Caco-2 (cell line): ENCODE results near the gene HDAC4. TPM values are rescaled to one million over a fixed set of nuclear protein-coding genes. Genes with fewer than 3 reads are reported as not detected.

Experiments
- BruUV-seq: library from RNA; stranded (reverse); fragments of 400-500 nt; replicated peaks from 2 replicates; lab custom pipeline; 2021; lab: Mats Ljungman, UMichigan
- CTCF ChIA-PET: fragments of 300-600 bp; sonication (Branson Sonifier 250); formaldehyde crosslinking; loops from one replicate; lab custom pipeline; 2022; ENCODE audit warnings: antibody characterized with exemption; lab: Charles Lee
- POLR2A ChIA-PET: fragments of 300-600 bp; sonication (Branson Sonifier 250); formaldehyde crosslinking; loops from one replicate; lab custom pipeline; 2022; ENCODE audit warnings: antibody characterized with exemption; lab: Charles Lee
- DNase-seq, 2 experiments: peaks; one replicate each; pipeline versions ENCODE4 v3.0.0 to v3.0.0-alpha.2; 2020 to 2022
- H3K27me3 ChIP-seq: replicated peaks from 2 replicates; pipeline ENCODE4 v1.6.0; 2011; ENCODE audit warnings: low read length; ENCODE audit not compliant: control insufficient read depth, insufficient read depth
- H3K36me3 ChIP-seq: 2 replicates; pipeline ENCODE4 v1.5.1; 2011; ENCODE audit warnings: low read length; ENCODE audit not compliant: control insufficient read depth, insufficient read depth
- H3K4me1 ChIP-seq: fragments of 250-450 bp; sonication (Bioruptor Pico); 2 replicates; pipeline ENCODE4 v1.5.1; 2020; ENCODE audit warnings: mild to moderate bottlenecking
- H3K4me3 ChIP-seq: 2 replicates; pipeline ENCODE4 v1.5.1; 2011; ENCODE audit warnings: low read depth, mild to moderate bottlenecking, control low read depth, low read length
- H3K9me3 ChIP-seq: fragments of 250-450 bp; sonication (Bioruptor Pico); 2 replicates; pipeline ENCODE4 v1.5.1; 2020; ENCODE audit warnings: mild to moderate bottlenecking, moderate library complexity
- H3K27ac Mint-ChIP-seq: one replicate; pipeline ENCODE4 v1.8.0; 2022; ENCODE audit warnings: mixed read lengths; ENCODE audit not compliant: unreplicated experiment
- H3K27me3 Mint-ChIP-seq: one replicate; pipeline ENCODE4 v1.8.0; 2022; ENCODE audit warnings: mixed read lengths; ENCODE audit not compliant: insufficient read depth, unreplicated experiment
- H3K36me3 Mint-ChIP-seq: one replicate; pipeline ENCODE4 v1.8.0; 2022; ENCODE audit warnings: mild to moderate bottlenecking, mixed read lengths; ENCODE audit not compliant: insufficient read depth, unreplicated experiment
- H3K4me1 Mint-ChIP-seq: one replicate; pipeline ENCODE4 v1.8.0; 2022; ENCODE audit warnings: low read depth, mixed read lengths; ENCODE audit not compliant: unreplicated experiment
- H3K4me3 Mint-ChIP-seq: one replicate; pipeline ENCODE4 v1.8.0; 2022; ENCODE audit warnings: mild to moderate bottlenecking, moderate library complexity, mixed read lengths; ENCODE audit not compliant: unreplicated experiment
- H3K9me3 Mint-ChIP-seq: one replicate; pipeline ENCODE4 v1.8.0; 2022; ENCODE audit warnings: mixed read lengths; ENCODE audit not compliant: unreplicated experiment
- intact Hi-C: fragments of 100-400 bp; cut with micrococcal nuclease; formaldehyde crosslinking; loops from one replicate; pipeline ENCODE4 v1.10.0; 2022; ENCODE audit not compliant: unreplicated experiment
- total RNA-seq: library from RNA; stranded (reverse); gene quantifications from 2 replicates; pipeline ENCODE4 v1.2.3, GENCODE V29; 2022
- TF ChIP-seq, protein P1 (sequence below), 2 experiments: fragments of 200-600 bp in 1 of 2; IDR thresholded peaks; 1 replicate in 1 of 2; 2 replicates in 1 of 2; pipeline versions ENCODE4 v1.5.1 to v1.8.0; 2011 to 2022; ENCODE audit warnings: antibody characterized with exemption in 1 of 2, control low read depth in 1 of 2, inconsistent platforms in 1 of 2, low read depth in 1 of 2, low read length in 1 of 2, mild to moderate bottlenecking in 1 of 2, moderate library complexity in 1 of 2; ENCODE audit not compliant: insufficient read depth in 1 of 2, severe bottlenecking in 1 of 2, unreplicated experiment in 1 of 2

Gene HDAC4
- total RNA-seq, 1 experiment from 2014 or later = 15.5 TPM

GRCh38 chr2:239307221-239307569 is 93.6 kb downstream of the HDAC4 start:
- Mint-ChIP-seq H3K36me3 (no peaks in the 10 kb centered on the region), H3K4me1 (peaks cover 12% of the 10 kb centered on the region), H3K9me3 (no peaks in the 10 kb centered on the region), H3K4me3 (no peak overlapping the region), H3K27ac (no peak overlapping the region), H3K27me3 (no peaks in the 10 kb centered on the region)
- Histone ChIP-seq H3K9me3 (no peaks in the 10 kb centered on the region), H3K4me3 (no peak overlapping the region), H3K27me3 (no peaks in the 10 kb centered on the region), H3K36me3 (no peaks in the 10 kb centered on the region), H3K4me1 (peaks cover 12% of the 10 kb centered on the region; the same call in 1 of the 2 replicates)
- intact Hi-C loops = no loop called here
- DNase-seq = no peak
- no TSS peak for BruUV-seq
- ChIA-PET CTCF (no interaction called here), POLR2A (no interaction called here)
- TF ChIP-seq, protein P1, sequence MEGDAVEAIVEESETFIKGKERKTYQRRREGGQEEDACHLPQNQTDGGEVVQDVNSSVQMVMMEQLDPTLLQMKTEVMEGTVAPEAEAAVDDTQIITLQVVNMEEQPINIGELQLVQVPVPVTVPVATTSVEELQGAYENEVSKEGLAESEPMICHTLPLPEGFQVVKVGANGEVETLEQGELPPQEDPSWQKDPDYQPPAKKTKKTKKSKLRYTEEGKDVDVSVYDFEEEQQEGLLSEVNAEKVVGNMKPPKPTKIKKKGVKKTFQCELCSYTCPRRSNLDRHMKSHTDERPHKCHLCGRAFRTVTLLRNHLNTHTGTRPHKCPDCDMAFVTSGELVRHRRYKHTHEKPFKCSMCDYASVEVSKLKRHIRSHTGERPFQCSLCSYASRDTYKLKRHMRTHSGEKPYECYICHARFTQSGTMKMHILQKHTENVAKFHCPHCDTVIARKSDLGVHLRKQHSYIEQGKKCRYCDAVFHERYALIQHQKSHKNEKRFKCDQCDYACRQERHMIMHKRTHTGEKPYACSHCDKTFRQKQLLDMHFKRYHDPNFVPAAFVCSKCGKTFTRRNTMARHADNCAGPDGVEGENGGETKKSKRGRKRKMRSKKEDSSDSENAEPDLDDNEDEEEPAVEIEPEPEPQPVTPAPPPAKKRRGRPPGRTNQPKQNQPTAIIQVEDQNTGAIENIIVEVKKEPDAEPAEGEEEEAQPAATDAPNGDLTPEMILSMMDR (IDR thresholded peaks at IDR 0.05; ENCODE audit: insufficient read depth in 1 of 2, low read depth in 1 of 2, low read length in 1 of 2, severe bottlenecking in 1 of 2, unreplicated experiment in 1 of 2) = no peak

- no peaks in the 10 kb centered on the region for H3K27me3 Mint-ChIP-seq
- no peak overlapping the region for H3K27ac Mint-ChIP-seq
- intact Hi-C loops = no loop called here
- no peak for DNase-seq
- BruUV-seq = no TSS peak
- TF ChIP-seq, protein P1 (IDR thresholded peaks at IDR 0.05; ENCODE audit: insufficient read depth in 1 of 2, low read depth in 1 of 2, low read length in 1 of 2, severe bottlenecking in 1 of 2, unreplicated experiment in 1 of 2) = no peak
- H3K4me1 Mint-ChIP-seq = peaks cover 12% of the 10 kb centered on the region
- H3K9me3 Mint-ChIP-seq = no peaks in the 10 kb centered on the region
- H3K4me3 Mint-ChIP-seq = no peak overlapping the region
- H3K27me3 ChIP-seq = no peaks in the 10 kb centered on the region
- H3K36me3 ChIP-seq = no peaks in the 10 kb centered on the region
- ChIA-PET CTCF (no interaction called here), POLR2A (no interaction called here)
- no peaks in the 10 kb centered on the region for H3K36me3 Mint-ChIP-seq
- no peak overlapping the region for H3K4me3 ChIP-seq
- H3K4me1 ChIP-seq = peaks cover 12% of the 10 kb centered on the region; the same call in 1 of the 2 replicates
- no peaks in the 10 kb centered on the region for H3K9me3 ChIP-seq
These were observed 94.3 kb downstream of the HDAC4 start for GRCh38 chr2:239306274-239307220.

- Histone ChIP-seq H3K27me3 (no peaks in the 10 kb centered on the region), H3K9me3 (no peaks in the 10 kb centered on the region), H3K4me3 (no peak overlapping the region), H3K4me1 (peaks cover 12% of the 10 kb centered on the region; the same call in 1 of the 2 replicates), H3K36me3 (no peaks in the 10 kb centered on the region)
- intact Hi-C loops = no loop called here
- H3K9me3 Mint-ChIP-seq = no peaks in the 10 kb centered on the region
- no peak for DNase-seq
- no peak overlapping the region for H3K4me3 Mint-ChIP-seq
- ChIA-PET CTCF (no interaction called here), POLR2A (no interaction called here)
- no peaks in the 10 kb centered on the region for H3K27me3 Mint-ChIP-seq
- no TSS peak for BruUV-seq
- TF ChIP-seq, protein P1 (IDR thresholded peaks at IDR 0.05; ENCODE audit: insufficient read depth in 1 of 2, low read depth in 1 of 2, low read length in 1 of 2, severe bottlenecking in 1 of 2, unreplicated experiment in 1 of 2) = no peak
- H3K36me3 Mint-ChIP-seq = no peaks in the 10 kb centered on the region
- H3K4me1 Mint-ChIP-seq = peaks cover 12% of the 10 kb centered on the region
- H3K27ac Mint-ChIP-seq = no peak overlapping the region
These were observed 95.0 kb downstream of the HDAC4 start for GRCh38 chr2:239305771-239306170.
